KOPT-K1 (cell line): Measurements from ENCODE around the gene ATP11B.
"Not testable (repeated sequence)": the region's sequence is repeated elsewhere in the genome, so short reads cannot be mapped to it uniquely, and the experiment has no call there.

Source experiments
- H3K27ac ChIP-seq: fragments of 200-600 bp; sonication (generic); 2 replicates; pipeline ENCODE4 v1.5.1; 2016; ENCODE audit warnings: antibody characterized with exemption, mild to moderate bottlenecking, low read depth, low read length; ENCODE audit not compliant: poor library complexity, severe bottlenecking
- H3K36me3 ChIP-seq: fragments of 200-600 bp; sonication (generic); 2 replicates; pipeline ENCODE4 v1.5.1; 2017; ENCODE audit warnings: antibody characterized with exemption, mild to moderate bottlenecking, low read length, moderate library complexity; ENCODE audit not compliant: insufficient read depth
- H3K9me3 ChIP-seq: fragments of 200-600 bp; sonication (generic); 2 replicates; pipeline ENCODE4 v1.5.1; 2017; ENCODE audit warnings: antibody characterized with exemption, low read length, mild to moderate bottlenecking; ENCODE audit not compliant: insufficient read depth, poor library complexity, severe bottlenecking

ATP11B gene

DNA sequence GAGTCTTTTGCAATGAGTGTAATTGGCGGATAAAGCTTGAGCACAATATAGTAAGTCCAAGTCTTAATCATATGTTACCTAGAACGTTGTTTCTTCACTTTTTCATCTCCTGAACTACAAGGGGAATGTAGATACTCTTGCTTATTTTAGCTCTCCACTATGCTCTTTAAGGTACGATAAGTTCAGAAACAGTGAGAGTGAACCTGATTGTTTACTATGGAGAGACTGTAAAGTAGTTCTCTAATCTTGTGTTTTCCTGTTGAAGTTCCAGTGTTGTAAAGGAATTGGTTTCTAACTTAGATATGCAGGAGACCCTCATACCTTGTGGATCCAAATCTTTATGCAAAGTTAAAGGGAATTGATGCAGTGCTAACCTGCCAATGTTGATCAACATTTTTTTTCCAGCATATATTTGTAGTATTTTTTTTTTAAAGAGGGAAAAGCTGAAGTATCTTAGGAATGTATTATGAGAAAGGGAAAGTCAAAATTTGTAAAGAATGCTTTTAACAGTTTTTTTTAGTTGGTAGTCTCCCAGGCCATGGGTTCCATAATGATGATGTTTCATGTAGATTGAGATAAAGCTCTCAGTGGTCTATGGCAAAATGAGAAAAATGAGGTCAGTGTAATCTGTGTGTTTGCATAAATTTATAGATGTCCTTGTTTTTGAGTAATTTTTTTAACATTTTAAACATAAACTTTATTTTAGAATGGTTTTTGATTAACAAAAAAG, 14.9 kb downstream of the ATP11B start:
- no peaks in the 10 kb centered on the region for H3K9me3 ChIP-seq
- no peaks in the 10 kb centered on the region for H3K36me3 ChIP-seq
- no peak overlapping the region for H3K27ac ChIP-seq

DNA sequence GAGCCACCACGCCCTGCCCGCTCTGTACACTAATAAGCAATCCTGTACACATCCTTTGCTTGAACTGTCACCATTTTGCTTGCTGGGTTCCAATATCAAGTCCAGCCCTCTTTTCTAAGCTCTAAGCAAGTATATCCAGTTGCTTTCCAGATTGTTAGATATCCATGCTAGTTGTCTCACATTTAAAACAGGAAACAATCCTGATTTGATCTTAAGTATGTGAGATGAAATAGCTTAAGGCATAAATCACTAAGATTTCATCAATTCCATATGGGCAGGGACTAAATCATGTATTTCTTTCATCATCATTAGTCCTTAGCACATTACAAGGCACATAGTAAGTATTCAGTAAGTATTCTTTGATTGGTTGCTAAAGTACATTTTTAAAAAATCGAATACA, 16.2 kb downstream of the ATP11B start:
- no peak overlapping the region for H3K27ac ChIP-seq
- H3K9me3 ChIP-seq, result no peaks in the 10 kb centered on the region
- H3K36me3 ChIP-seq, result no peaks in the 10 kb centered on the region

DNA sequence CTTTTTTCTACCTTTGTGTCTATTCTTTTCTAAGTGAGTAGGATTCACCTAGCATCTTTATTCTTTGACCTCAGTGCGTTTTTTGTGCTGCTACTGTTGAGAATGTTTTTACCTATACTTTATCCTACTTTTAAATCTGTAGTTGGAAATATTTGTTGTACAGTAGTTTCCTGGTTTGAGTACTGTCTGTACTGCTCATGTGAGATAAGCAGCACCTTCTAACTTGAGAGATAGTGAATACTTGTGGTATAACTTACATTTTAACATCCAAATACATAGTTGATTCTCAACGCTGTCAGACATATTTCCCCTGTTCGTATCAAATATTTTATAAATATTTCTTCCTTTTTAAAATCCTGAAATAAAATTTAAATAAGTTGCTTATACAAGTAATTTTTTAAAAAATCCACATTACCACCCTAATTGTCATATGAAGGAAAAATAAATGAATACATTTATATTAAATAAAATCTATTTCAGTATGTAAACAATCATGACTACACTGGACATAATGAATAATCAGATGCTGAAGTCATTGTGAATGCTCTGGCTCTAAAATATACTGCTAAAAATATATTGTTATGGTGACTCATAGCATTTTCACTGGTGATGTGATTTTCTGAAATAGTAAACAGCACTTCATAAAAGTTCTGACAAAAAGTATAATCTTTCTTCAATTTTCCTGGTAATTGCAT, 17.4 kb downstream of the ATP11B start:
- no peaks in the 10 kb centered on the region for H3K36me3 ChIP-seq
- no peaks in the 10 kb centered on the region for H3K9me3 ChIP-seq

DNA sequence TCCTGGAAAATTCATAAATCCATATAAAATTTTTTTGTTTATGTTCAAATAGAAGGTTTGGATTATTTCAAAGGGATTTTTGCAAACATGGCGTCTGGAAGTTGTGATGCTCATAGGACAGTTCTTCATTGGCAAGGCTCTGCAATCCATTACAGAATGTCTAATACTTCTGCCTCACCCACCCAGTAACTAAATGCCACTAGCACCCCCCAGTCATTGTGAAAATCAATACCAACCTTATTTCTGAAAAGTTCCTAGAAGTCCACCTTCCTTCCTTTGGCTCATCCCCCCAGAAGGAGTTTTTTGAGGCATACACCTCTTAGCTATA, 17.9 kb downstream of the ATP11B start:
- Histone ChIP-seq H3K36me3 (no peaks in the 10 kb centered on the region), H3K9me3 (no peaks in the 10 kb centered on the region), H3K27ac (no peak overlapping the region)

More for the DNA sequence above, 17.4 kb downstream of the ATP11B start:
- H3K27ac ChIP-seq, result no peak overlapping the region

DNA sequence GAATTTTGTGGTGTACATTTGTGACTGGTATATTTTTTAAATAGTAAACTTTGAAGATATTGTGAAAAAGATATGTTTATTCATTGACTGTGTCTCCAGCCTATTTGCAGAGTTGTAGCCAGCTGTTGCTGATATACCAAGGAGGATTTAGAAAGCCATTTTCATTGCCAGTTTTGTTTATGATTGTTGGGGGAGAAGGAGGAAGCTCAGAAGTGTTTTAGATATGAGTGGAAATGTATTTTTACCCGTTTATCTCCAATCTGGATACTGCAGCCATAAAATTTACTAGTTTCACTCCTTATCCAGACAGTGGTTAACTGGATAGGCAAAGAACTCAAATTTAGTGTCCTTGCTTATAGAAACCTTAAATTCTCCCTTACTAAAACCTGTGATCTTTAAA, 18.8 kb downstream of the ATP11B start:
- Histone ChIP-seq H3K36me3 (no peaks in the 10 kb centered on the region), H3K27ac (no peak overlapping the region), H3K9me3 (no peaks in the 10 kb centered on the region)

DNA sequence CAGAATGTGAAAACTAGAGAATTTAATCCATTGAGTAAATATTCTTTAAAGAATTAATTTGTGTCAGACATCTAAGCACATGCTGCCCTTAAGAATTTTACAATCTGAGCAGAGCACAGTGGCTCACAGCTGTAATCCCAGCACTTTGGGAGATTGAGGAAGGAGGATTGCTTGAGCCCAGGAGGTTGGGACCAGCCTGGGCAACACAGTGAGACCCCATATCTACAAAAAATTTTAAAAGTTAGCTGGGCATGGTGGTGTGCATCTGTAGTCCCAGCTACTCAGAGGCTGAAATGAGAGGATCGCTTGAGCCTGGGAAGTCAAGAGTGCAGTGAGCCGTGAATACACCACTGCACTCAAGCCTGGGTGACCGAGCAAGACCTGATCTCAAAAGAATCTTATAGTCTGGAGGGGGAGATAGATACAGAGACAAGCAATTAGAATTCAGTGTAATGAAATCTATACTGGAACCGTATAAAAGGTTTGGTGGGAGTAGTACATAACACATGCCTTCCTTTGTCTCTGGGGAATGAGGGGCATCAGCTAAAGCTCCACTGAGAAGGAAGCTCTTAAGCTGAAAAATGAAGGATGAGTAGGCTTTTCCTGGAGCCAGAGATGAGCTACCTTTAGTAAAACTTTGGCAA, 21.2 kb downstream of the ATP11B start:
- Histone ChIP-seq H3K27ac (no peak overlapping the region), H3K9me3 (no peaks in the 10 kb centered on the region), H3K36me3 (no peaks in the 10 kb centered on the region)

DNA sequence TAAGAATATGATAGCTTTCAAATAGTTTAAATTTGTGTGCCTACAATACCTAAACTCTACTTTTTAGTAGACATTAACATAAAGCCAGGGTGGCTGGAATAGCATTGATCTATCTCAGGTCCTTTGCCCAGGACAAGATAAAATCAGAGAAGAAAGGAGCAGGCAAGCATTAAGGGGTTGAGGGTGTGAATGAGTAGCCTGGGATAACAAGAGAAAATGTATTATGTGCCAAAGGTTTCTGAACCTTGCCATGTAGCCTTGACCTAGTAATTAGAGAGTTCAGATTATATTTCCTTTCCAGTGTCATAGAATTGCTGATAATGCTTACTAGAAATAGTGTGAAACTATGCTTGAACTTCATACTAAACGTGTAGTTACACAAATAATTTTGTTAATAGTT, 22.9 kb downstream of the ATP11B start:
- Histone ChIP-seq H3K27ac (no peak overlapping the region), H3K36me3 (peaks cover 9% of the 10 kb centered on the region), H3K9me3 (no peaks in the 10 kb centered on the region)

DNA sequence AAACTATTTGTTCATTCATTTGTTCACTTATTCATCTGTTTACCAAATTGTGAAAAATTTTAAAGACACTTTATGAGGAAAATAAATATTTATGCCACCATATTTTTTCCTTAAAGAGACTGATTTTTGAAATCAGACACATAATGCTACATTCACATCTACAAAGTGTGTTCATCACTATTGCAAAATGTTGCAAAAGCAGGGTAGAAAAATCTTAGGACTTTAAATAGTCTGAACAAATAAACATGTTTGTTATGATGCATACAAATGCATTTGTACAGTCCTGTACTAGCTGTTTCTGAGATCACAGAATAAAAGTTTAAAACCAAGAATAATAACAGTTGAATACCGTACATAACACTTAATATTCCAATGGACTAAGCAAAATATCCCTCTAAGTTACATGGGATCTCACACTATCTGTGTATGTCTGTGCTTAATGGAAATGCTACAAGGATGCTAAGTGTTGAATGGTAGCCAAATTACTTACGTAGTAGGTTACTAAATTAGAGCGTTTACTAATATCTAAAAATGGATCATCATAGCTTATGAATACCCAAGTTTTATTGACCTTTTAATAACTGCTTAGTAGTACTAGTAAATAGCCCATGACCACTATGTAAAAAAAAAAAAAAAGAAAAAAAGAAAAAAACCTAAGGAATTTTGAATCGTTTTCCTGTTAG, 25.1 kb downstream of the ATP11B start:
- Histone ChIP-seq H3K9me3 (no peaks in the 10 kb centered on the region), H3K27ac (no peak overlapping the region), H3K36me3 (peaks cover 9% of the 10 kb centered on the region)

DNA sequence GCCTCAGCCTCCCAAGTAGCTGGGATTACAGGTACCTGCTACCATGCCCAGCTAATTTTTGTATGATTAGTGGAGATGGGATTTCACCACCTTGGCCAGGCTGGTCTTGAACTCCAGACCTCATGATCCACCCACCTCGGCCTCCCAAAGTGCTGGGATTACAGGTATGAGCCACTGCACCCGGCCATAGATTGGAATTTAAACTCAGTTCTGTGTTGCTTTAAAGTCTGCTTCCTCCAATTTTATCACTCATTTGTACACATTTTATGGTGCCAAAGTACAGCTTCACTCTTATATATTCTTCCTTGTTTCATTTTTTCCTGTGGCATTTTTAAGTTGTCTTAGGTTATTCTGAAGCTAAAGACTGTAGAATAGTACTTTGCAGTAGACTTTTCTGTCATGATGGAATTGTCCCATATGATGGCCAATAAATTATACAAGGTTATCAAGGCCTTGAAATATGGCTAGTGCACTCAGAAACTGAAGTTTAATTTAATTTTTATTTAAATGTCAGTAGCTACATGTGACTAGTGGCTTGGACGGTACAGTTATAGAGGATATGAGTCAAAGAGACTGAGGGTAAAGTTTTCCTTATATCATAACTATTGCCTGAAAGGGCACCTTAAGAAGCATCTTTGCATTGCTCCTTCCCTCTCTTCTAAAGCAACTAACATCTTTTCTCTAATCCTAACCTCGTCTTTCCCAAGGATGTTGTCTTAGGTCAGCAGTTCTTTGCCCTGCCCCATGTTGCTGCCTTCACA, 28.1 kb downstream of the ATP11B start:
- no peak overlapping the region for H3K27ac ChIP-seq
- H3K9me3 ChIP-seq, result no peaks in the 10 kb centered on the region
- peaks cover 13% of the 10 kb centered on the region for H3K36me3 ChIP-seq

DNA sequence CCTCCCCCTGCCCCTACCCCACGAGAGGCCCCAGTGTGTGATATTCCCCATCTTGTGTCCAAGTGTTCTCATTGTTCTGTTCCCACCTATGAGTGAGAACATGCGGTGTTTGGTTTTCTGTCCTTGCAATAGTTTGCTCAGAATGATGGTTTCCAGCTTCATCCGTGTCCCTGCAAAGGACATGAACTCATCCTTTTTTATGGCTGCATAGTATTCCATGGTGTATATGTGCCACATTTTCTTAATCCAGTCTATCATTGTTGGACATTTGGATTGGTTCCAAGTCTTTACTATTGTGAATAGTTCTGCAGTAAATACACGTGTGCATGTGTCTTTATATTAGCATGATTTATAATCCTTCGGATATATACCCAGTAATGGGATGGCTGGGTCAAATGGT, 29.0 kb downstream of the ATP11B start:
- not testable (repeated sequence) for H3K9me3 ChIP-seq, H3K27ac ChIP-seq
- peaks cover 13% of the 10 kb centered on the region for H3K36me3 ChIP-seq

DNA sequence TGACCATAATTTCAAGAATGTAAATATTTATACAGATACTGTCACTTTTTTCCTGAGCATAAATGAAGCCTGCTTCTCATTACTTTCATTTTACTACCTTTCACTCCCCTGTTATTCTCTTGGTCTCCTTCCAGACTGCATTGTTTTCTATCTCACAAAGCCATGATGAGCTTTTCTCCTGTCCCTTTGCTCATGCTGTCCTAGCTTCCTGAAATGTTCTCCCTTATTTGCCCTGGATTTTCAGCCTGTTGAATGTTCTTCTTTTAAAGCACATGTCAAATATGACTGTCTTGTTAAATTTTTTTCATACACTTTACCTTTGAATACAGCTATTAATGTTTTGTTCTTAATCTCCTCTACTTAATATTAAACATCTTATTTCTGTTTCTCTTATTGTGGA, 31.7 kb downstream of the ATP11B start:
- Histone ChIP-seq H3K36me3 (peaks cover 18% of the 10 kb centered on the region), H3K27ac (no peak overlapping the region), H3K9me3 (no peaks in the 10 kb centered on the region)

DNA sequence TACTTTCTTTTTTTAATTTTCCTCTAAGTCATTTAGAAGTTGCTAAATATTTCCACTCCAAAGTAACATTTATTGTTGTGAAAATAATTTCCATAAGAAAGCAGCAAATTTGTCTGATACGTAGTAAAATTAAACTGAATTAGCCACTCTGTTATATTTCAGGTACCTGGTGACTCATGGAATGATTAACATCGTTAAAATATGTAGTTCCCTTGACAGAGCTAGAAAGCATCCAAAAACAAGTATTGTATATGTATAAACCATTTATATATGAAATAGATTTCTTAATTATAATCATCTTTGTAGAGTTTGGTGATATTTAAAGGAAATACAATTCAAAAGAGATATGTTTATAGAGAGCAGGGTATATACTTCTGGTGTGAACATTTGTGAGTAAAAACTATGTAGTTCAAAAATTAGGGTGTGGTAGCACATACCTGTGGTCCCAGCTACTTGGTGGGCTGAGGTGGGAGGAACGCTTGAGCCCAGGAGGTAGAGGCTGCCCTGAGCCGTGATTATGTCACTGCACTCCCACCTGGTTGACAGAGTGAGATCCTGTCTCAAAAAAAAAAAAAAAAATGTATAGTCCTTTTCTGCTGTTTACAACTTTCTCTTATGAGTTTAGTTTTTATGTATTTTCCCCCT, 36.6 kb downstream of the ATP11B start:
- H3K36me3 ChIP-seq, result peaks cover 36% of the 10 kb centered on the region
- no peaks in the 10 kb centered on the region for H3K9me3 ChIP-seq
- no peak overlapping the region for H3K27ac ChIP-seq

DNA sequence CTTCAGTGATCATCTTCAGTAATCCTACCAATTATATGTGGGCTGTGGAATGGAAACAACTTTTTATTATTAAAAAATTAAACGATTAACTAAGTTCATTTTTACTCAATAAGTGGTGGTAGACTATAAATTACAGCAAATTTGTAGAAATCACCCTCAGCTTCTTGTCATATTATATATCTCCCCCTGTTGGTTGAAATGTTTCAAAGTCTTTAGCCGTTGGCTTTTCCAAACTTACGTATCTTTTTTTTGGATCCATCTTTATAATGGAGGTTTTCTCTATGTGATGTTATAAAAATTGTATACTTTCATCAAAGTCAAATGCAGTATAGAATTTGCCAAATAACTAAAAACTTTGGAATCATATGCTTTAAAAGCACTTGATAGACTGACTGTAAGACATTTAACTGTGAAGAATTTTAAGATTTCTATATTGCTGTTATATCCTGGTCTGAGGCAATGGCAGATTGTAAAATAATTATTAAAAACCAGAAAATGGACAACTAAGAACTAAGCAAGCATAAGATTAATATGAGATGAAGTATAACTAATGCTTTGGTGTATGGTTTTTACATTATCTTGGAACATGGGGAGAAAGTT, 44.7 kb downstream of the ATP11B start:
- Histone ChIP-seq H3K27ac (no peak overlapping the region), H3K36me3 (peaks cover 76% of the 10 kb centered on the region)

DNA sequence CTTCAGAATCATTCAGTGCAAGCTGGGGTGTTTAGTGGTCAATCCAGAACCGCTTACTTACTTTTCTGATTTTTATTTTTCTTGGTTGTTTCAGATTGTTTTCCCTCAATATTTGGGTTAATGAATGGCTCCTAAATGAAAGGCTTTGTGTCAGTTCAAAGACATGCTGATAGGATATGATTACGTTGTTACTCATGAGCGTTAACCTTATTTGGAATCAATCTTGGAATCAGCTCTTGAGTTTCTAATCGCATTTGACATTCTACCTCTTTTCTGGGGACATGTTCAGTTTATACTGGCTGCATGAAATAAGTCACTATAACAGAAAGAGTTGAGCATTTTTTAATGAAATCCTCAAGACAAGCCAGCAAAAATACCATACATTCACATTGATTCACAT, 50.2 kb downstream of the ATP11B start:
- Histone ChIP-seq H3K27ac (no peak overlapping the region), H3K36me3 (peaks cover 83% of the 10 kb centered on the region), H3K9me3 (no peaks in the 10 kb centered on the region)

More for the DNA sequence above, 44.7 kb downstream of the ATP11B start:
- no peaks in the 10 kb centered on the region for H3K9me3 ChIP-seq
